Stimulated activated CD8-positive, alpha-beta memory T cell treated with anti-CD3 and anti-CD28 coated beads, Interleukin-15, amount 100 ng/mL, for 48 hours (primary cell): ENCODE results near the gene CCSER1.

Experiments
- DNase-seq, 2 donors: peaks; one replicate each; pipeline ENCODE4 v3.0.0-alpha.2; 2020; ENCODE audit warnings: low read depth in 2 of 2

Gene CCSER1

GRCh38 chr4:90127706-90128345, 632 bp downstream of the CCSER1 start:
- no peak for DNase-seq

GRCh38 chr4:90128961-90129495, 1.8 kb downstream of the CCSER1 start:
- DNase-seq: no peak

GRCh38 chr4:90130076-90130475, 2.9 kb downstream of the CCSER1 start:
- DNase-seq: no peak

GRCh38 chr4:90137555-90137954, 10.4 kb downstream of the CCSER1 start:
- no peak for DNase-seq

- no peak for DNase-seq
These were observed 14.9 kb downstream of the CCSER1 start for GRCh38 chr4:90142081-90142480.

- no peak for DNase-seq
These were observed 18.1 kb downstream of the CCSER1 start for GRCh38 chr4:90145319-90145718.

GRCh38 chr4:90146306-90146705, 19.1 kb downstream of the CCSER1 start:
- no peak for DNase-seq

- DNase-seq: no peak
These were observed 21.5 kb downstream of the CCSER1 start for GRCh38 chr4:90148574-90149148.

- DNase-seq: no peak
These were observed 24.8 kb downstream of the CCSER1 start for GRCh38 chr4:90152024-90152423.

- DNase-seq: no peak
These were observed 32.0 kb downstream of the CCSER1 start for GRCh38 chr4:90159193-90159592.

GRCh38 chr4:90160044-90160443, 32.9 kb downstream of the CCSER1 start:
- DNase-seq: no peak

GRCh38 chr4:90162566-90162965, 35.4 kb downstream of the CCSER1 start:
- DNase-seq: no peak

GRCh38 chr4:90163872-90164271, 36.7 kb downstream of the CCSER1 start:
- no peak for DNase-seq

- no peak for DNase-seq
These were observed 38.7 kb downstream of the CCSER1 start for GRCh38 chr4:90165883-90166282.

- DNase-seq: no peak
These were observed 44.3 kb downstream of the CCSER1 start for GRCh38 chr4:90171491-90171890.

- DNase-seq: no peak
These were observed 47.4 kb downstream of the CCSER1 start for GRCh38 chr4:90174621-90175023.

GRCh38 chr4:90181644-90182043, 54.5 kb downstream of the CCSER1 start:
- no peak for DNase-seq

- no peak for DNase-seq
These were observed 56.1 kb downstream of the CCSER1 start for GRCh38 chr4:90183254-90183653.

- no peak for DNase-seq
These were observed 57.4 kb downstream of the CCSER1 start for GRCh38 chr4:90184560-90184959.

GRCh38 chr4:90185416-90185815, 58.2 kb downstream of the CCSER1 start:
- DNase-seq: no peak

- no peak for DNase-seq
These were observed 59.0 kb downstream of the CCSER1 start for GRCh38 chr4:90186229-90186628.

GRCh38 chr4:90187148-90187884, 60.1 kb downstream of the CCSER1 start:
- no peak for DNase-seq

GRCh38 chr4:90189178-90189577, 62.0 kb downstream of the CCSER1 start:
- DNase-seq: no peak
